Esophagus muscularis mucosa (tissue), 4 donors: ENCODE data around the gene EPHB1. TPM values are rescaled to one million over a fixed set of nuclear protein-coding genes. Genes with fewer than 3 reads are reported as not detected.

Experiments
- DNase-seq: peaks from one replicate; pipeline ENCODE4 v3.0.0-alpha.2; 2017; ENCODE audit errors: extremely low spot score
- H3K27ac ChIP-seq, 4 donors: fragments of 200-600 bp; sonication (generic); replicated peaks in 1 of 4; 1 replicate in 3 of 4; 2 replicates in 1 of 4; pipeline ENCODE4 v1.5.1; 2016 to 2019; ENCODE audit warnings: mild to moderate bottlenecking in 1 of 4
- H3K27me3 ChIP-seq, 4 donors: fragments of 200-600 bp; sonication (generic); one replicate each; pipeline versions ENCODE4 v1.5.1 to v1.6.0; 2016 to 2019
- H3K36me3 ChIP-seq, 4 donors: fragments of 200-600 bp; sonication (generic); one replicate each; pipeline ENCODE4 v1.5.1; 2016 to 2019
- H3K4me1 ChIP-seq, 4 donors: fragments of 200-600 bp; sonication (generic); one replicate each; pipeline ENCODE4 v1.5.1; 2016 to 2019
- H3K4me3 ChIP-seq, 4 donors: fragments of 200-600 bp; sonication (generic); 1 replicate in 2 of 4; 2 replicates in 2 of 4; pipeline ENCODE4 v1.5.1; 2016 to 2019; ENCODE audit warnings: mild to moderate bottlenecking in 4 of 4, moderate library complexity in 1 of 4
- H3K9me3 ChIP-seq, 4 donors: fragments of 200-600 bp; sonication (generic); 1 replicate in 3 of 4; 2 replicates in 1 of 4; pipeline ENCODE4 v1.5.1; 2016 to 2019
- EP300 ChIP-seq: sonication (generic); formaldehyde crosslinking; IDR thresholded peaks from one replicate; pipeline ENCODE4 v1.6.1; 2017; ENCODE audit warnings: antibody characterized with exemption
- POLR2A ChIP-seq: fragments of 450-650 bp; IDR thresholded peaks from one replicate; pipeline ENCODE4 v1.6.1; 2017; ENCODE audit warnings: antibody characterized with exemption, moderate library complexity, mild to moderate bottlenecking, low read depth
- POLR2AphosphoS5 ChIP-seq, 2 donors: sonication (generic); formaldehyde crosslinking; IDR thresholded peaks; one replicate each; pipeline ENCODE4 v1.6.1; 2017; ENCODE audit warnings: antibody characterized with exemption in 2 of 2
- WGBS: methylation state at CpG from one replicate; pipeline ENCODE4 v1.1.5; 2018; 5-methylcytosine and 5-hydroxymethylcytosine counted together
- intact Hi-C: fragments of 100-400 bp; cut with DNase I; formaldehyde crosslinking; loops from one replicate; pipeline ENCODE4 v1.15.1; 2023
- total RNA-seq, 4 donors: library from RNA; depleted of rRNA; stranded (reverse); fragments of >200 nt; gene quantifications; one replicate each; pipeline versions ENCODE4 v1.1.0 to v1.2.1, GENCODE V29; 2016
- TF ChIP-seq, protein P1 (sequence below), 3 experiments: fragments of 200-600 bp in 2 of 3; fragments of 450-650 bp in 1 of 3; sonication (generic) in 2 of 3; IDR thresholded peaks; one replicate each; pipeline ENCODE4 v1.5.1; 2017 to 2019; ENCODE audit warnings: antibody characterized with exemption in 3 of 3, mild to moderate bottlenecking in 2 of 3, moderate library complexity in 1 of 3

The EPHB1 gene
- total RNA-seq, 4 donors from 2014 or later: under 0.01 to 6.1 (median 2.8) TPM

- 74% methylated on average over 5 of the region's 5 CpGs for WGBS
- Histone ChIP-seq H3K27me3 (no peaks in the 10 kb centered on the region), H3K36me3 (no peaks in the 10 kb centered on the region), H3K4me1 (no peaks in the 10 kb centered on the region), H3K9me3 (no peaks in the 10 kb centered on the region), H3K27ac (no peak overlapping the region), H3K4me3 (no peak overlapping the region)
- TF ChIP-seq POLR2AphosphoS5 (IDR thresholded peaks at IDR 0.05): no peak
- no peak for TF ChIP-seq POLR2A
- TF ChIP-seq EP300: no peak
- TF ChIP-seq, protein P1, sequence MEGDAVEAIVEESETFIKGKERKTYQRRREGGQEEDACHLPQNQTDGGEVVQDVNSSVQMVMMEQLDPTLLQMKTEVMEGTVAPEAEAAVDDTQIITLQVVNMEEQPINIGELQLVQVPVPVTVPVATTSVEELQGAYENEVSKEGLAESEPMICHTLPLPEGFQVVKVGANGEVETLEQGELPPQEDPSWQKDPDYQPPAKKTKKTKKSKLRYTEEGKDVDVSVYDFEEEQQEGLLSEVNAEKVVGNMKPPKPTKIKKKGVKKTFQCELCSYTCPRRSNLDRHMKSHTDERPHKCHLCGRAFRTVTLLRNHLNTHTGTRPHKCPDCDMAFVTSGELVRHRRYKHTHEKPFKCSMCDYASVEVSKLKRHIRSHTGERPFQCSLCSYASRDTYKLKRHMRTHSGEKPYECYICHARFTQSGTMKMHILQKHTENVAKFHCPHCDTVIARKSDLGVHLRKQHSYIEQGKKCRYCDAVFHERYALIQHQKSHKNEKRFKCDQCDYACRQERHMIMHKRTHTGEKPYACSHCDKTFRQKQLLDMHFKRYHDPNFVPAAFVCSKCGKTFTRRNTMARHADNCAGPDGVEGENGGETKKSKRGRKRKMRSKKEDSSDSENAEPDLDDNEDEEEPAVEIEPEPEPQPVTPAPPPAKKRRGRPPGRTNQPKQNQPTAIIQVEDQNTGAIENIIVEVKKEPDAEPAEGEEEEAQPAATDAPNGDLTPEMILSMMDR (IDR thresholded peaks at IDR 0.05): no peak
- intact Hi-C loops: no loop called here
- peak; percentile 62 for DNase-seq
Measured at GRCh38 chr3:135235541-135235940, 440.5 kb downstream of the EPHB1 start.

DNA sequence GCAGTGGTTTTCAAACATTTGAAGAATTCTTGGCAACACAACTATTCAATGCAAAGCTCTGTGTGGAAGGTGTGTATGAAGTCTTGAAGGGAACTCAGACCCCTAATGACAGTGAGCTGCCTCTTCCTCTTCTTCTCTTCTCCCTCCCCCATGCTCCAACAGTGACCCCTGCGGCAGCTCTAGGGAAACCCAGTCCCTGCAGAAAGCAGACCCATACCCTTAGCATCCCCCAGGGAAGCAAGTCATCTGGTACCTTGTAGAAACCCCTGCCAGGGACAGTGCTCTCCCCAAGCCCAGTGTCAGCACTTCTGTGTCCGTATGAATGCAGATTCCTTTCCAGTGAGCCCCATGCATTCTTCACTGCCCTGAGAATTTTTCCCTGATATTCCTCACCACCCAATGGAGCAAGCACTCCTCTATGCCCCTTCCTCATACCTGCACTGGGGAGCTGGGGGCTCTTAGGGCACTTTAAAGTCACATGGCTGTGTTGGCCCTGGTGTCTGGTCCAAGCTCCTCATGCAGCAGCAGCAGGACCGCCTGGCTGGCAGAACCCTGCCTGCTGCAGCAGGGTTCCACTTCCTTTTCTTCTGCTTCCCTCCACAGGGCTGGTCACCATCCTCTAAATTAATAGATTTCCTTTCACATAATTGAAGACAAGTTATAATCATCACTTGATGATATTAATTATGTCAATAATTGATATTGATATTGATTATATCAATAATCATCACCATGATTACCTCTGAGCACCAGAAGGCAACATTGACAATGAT, 442.5 kb downstream of the EPHB1 start:
- Histone ChIP-seq H3K27me3 (no peaks in the 10 kb centered on the region), H3K9me3 (no peaks in the 10 kb centered on the region), H3K4me1 (no peaks in the 10 kb centered on the region), H3K27ac (no peak overlapping the region), H3K4me3 (no peak overlapping the region), H3K36me3 (no peaks in the 10 kb centered on the region)
- TF ChIP-seq, protein P1 (IDR thresholded peaks at IDR 0.05): no peak
- TF ChIP-seq POLR2AphosphoS5 (IDR thresholded peaks at IDR 0.05): no peak
- no peak for TF ChIP-seq POLR2A
- no peak for TF ChIP-seq EP300
- WGBS: 49% methylated on average over 3 of the region's 3 CpGs
- no peak for DNase-seq
- intact Hi-C loops: no loop called here

GRCh38 chr3:135238236-135238830, 443.3 kb downstream of the EPHB1 start:
- no peaks in the 10 kb centered on the region for H3K4me1 ChIP-seq
- TF ChIP-seq EP300: no peak
- no peak for TF ChIP-seq POLR2A
- TF ChIP-seq, protein P1 (IDR thresholded peaks at IDR 0.05): no peak
- no peak for TF ChIP-seq POLR2AphosphoS5 (IDR thresholded peaks at IDR 0.05)
- no peak overlapping the region for H3K27ac ChIP-seq
- intact Hi-C loops: no loop called here
- no peaks in the 10 kb centered on the region for H3K9me3 ChIP-seq
- no peaks in the 10 kb centered on the region for H3K27me3 ChIP-seq
- H3K36me3 ChIP-seq: no peaks in the 10 kb centered on the region
- 88% methylated on average over 1 of the region's 4 CpGs for WGBS
- H3K4me3 ChIP-seq: no peak overlapping the region
- DNase-seq: no peak

GRCh38 chr3:135238871-135239614, 444.0 kb downstream of the EPHB1 start:
- no peaks in the 10 kb centered on the region for H3K36me3 ChIP-seq
- H3K27me3 ChIP-seq: no peaks in the 10 kb centered on the region
- TF ChIP-seq POLR2AphosphoS5 (IDR thresholded peaks at IDR 0.05) (no peak), EP300 (no peak)
- TF ChIP-seq, protein P1 (IDR thresholded peaks at IDR 0.05): no peak
- WGBS: 57% methylated on average over 6 of the region's 6 CpGs
- intact Hi-C loops: no loop called here
- no peak for DNase-seq
- no peaks in the 10 kb centered on the region for H3K4me1 ChIP-seq
- no peak overlapping the region for H3K4me3 ChIP-seq
- H3K9me3 ChIP-seq: no peaks in the 10 kb centered on the region
- no peak overlapping the region for H3K27ac ChIP-seq
